Measurements from ENCODE around the gene SH3BGRL.

SH3BGRL gene

DNA sequence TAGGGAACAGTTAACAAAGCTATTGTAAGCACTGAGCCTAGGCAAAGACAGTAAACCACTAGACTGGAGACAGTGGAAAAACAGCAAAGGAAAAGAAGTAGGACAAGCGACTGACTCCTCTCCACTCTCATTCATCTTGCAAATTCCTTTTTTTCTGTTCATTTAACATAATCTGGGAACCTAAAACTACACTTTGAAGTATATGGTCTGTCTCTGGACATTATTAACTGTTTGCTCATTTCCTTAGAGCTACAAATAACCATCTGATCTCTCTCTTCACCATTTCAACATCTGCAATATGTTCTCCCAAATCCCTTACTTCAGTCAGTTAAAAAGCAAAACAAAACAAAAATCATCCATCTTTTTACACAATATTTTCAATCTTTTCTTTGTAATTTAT, 831 bp upstream of the SH3BGRL start:
- H3K4me1 ChIP-seq (ENCODE audit: insufficient read depth, poor library complexity, severe bottlenecking) = no peaks in the 10 kb centered on the region
- no peaks in the 10 kb centered on the region for H3K9me3 ChIP-seq (ENCODE audit: severe bottlenecking)
- no peaks in the 10 kb centered on the region for H3K36me3 ChIP-seq (ENCODE audit: low read depth)
- DNase-seq (ENCODE audit: low spot score) (no peak), ATAC-seq (ENCODE audit: low read depth) (no peak)
- peak overlapping the region; percentile 51 for H3K4me3 ChIP-seq (ENCODE audit: severe bottlenecking)
- TF ChIP-seq, protein P1, sequence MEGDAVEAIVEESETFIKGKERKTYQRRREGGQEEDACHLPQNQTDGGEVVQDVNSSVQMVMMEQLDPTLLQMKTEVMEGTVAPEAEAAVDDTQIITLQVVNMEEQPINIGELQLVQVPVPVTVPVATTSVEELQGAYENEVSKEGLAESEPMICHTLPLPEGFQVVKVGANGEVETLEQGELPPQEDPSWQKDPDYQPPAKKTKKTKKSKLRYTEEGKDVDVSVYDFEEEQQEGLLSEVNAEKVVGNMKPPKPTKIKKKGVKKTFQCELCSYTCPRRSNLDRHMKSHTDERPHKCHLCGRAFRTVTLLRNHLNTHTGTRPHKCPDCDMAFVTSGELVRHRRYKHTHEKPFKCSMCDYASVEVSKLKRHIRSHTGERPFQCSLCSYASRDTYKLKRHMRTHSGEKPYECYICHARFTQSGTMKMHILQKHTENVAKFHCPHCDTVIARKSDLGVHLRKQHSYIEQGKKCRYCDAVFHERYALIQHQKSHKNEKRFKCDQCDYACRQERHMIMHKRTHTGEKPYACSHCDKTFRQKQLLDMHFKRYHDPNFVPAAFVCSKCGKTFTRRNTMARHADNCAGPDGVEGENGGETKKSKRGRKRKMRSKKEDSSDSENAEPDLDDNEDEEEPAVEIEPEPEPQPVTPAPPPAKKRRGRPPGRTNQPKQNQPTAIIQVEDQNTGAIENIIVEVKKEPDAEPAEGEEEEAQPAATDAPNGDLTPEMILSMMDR (IDR thresholded peaks at IDR 0.05; ENCODE audit: poor library complexity, severe bottlenecking) = no peak
- H3K27me3 ChIP-seq (ENCODE audit: insufficient read depth, poor library complexity, severe bottlenecking) = no peaks in the 10 kb centered on the region
- H3K27ac ChIP-seq (ENCODE audit: poor library complexity, severe bottlenecking) = peak overlapping the region; percentile 48

DNA sequence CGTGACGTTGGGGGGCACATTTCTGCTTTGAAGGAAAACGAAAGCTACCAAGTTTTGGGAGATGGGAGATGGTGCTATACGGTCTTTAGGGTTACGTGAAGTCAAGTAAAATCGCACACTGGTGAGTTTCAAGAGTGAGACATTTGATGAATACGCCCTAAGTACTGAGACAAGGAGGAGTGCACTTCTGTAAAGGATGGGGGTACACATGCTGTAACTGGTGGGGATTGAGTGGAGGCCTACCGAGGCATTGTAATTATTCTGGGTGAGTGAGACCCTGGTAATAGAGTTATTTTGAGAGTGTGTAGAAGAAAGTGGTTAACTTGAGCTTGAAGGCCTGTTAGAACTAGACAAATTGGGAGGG, 536 bp downstream of the SH3BGRL start:
- peak overlapping the region; percentile 51 for H3K4me3 ChIP-seq (ENCODE audit: severe bottlenecking)
- peak; percentile 24; the same call in 1 of the 3 replicates for ATAC-seq (ENCODE audit: low read depth)
- no peaks in the 10 kb centered on the region for H3K27me3 ChIP-seq (ENCODE audit: insufficient read depth, poor library complexity, severe bottlenecking)
- H3K27ac ChIP-seq (ENCODE audit: poor library complexity, severe bottlenecking) = peak overlapping the region; percentile 48
- H3K4me1 ChIP-seq (ENCODE audit: insufficient read depth, poor library complexity, severe bottlenecking) = no peaks in the 10 kb centered on the region
- TF ChIP-seq, protein P1 (IDR thresholded peaks at IDR 0.05; ENCODE audit: poor library complexity, severe bottlenecking) = no peak
- H3K36me3 ChIP-seq (ENCODE audit: low read depth) = no peaks in the 10 kb centered on the region
- no peaks in the 10 kb centered on the region for H3K9me3 ChIP-seq (ENCODE audit: severe bottlenecking)
- no peak for DNase-seq (ENCODE audit: low spot score)

DNA sequence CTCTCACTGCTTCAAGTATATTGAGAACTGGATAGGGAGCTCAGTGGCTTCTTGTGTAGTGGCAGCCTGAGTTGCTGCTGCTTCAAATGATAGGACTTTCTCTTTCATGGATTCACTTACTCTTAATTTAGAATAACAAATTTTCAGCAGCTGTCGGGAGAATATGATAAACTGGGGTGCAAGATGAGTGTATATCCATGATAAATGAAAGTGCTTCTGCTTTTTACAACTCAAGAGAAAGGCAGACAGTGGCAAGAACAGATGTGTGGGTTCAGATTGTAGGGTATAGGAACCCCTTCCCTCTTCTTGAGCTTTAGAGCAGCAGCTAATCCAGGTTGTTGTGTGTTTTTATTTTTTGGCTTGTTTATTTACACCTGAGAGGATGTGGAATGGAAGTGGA, 1.0 kb downstream of the SH3BGRL start:
- ATAC-seq (ENCODE audit: low read depth) (no peak), DNase-seq (ENCODE audit: low spot score) (no peak)
- H3K27ac ChIP-seq (ENCODE audit: poor library complexity, severe bottlenecking) = no peak overlapping the region
- H3K4me3 ChIP-seq (ENCODE audit: severe bottlenecking) = peak overlapping the region; percentile 51
- H3K9me3 ChIP-seq (ENCODE audit: severe bottlenecking) = no peaks in the 10 kb centered on the region
- H3K36me3 ChIP-seq (ENCODE audit: low read depth) = no peaks in the 10 kb centered on the region
- no peaks in the 10 kb centered on the region for H3K4me1 ChIP-seq (ENCODE audit: insufficient read depth, poor library complexity, severe bottlenecking)
- TF ChIP-seq, protein P1 (IDR thresholded peaks at IDR 0.05; ENCODE audit: poor library complexity, severe bottlenecking) = no peak
- H3K27me3 ChIP-seq (ENCODE audit: insufficient read depth, poor library complexity, severe bottlenecking) = no peaks in the 10 kb centered on the region

DNA sequence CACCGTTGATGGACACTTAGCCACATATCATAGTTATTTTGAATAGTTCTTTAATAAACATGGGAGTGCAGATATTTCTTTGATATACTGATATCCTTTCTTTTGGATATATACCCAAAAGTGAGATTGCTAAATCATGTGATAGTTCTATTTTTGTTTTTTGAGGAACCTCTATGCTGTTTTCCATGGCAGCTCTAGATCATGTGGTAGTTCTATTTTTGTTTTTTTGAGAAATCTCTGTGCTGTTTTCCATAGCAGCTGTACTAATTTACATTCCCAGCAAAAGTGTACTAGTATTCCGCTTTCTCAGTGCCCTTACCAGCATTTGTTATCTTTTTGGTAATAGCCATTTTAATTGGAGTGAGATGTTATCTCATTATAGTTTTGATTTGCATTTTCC, 3.6 kb downstream of the SH3BGRL start:
- DNase-seq (ENCODE audit: low spot score) (no peak), ATAC-seq (ENCODE audit: low read depth) (no peak)
- TF ChIP-seq, protein P1 (IDR thresholded peaks at IDR 0.05; ENCODE audit: poor library complexity, severe bottlenecking) = no peak
- Histone ChIP-seq H3K36me3 (ENCODE audit: low read depth) (no peaks in the 10 kb centered on the region), H3K4me1 (ENCODE audit: insufficient read depth, poor library complexity, severe bottlenecking) (no peaks in the 10 kb centered on the region), H3K27me3 (ENCODE audit: insufficient read depth, poor library complexity, severe bottlenecking) (no peaks in the 10 kb centered on the region), H3K27ac (ENCODE audit: poor library complexity, severe bottlenecking) (no peak overlapping the region), H3K4me3 (ENCODE audit: severe bottlenecking) (no peak overlapping the region), H3K9me3 (ENCODE audit: severe bottlenecking) (no peaks in the 10 kb centered on the region)

DNA sequence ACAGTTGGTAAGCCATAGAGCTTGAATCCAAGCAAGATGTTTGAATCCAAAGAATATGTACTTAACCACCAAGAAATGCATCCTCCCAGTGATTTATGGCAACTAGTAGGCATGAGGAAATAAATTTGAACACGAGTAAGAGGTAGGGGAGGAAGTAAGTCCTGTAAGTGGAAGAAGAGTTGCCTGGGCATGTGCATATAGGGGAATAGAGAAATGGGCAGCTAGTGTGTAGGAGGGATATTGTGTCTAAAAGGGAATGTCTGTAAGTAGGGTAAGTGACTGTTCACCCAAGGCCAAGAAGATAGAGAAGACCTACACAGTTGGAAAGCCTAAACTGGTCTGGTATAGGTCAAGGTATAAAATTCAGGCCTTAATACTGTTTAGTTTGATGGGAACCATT, 4.6 kb downstream of the SH3BGRL start:
- TF ChIP-seq, protein P1 (IDR thresholded peaks at IDR 0.05; ENCODE audit: poor library complexity, severe bottlenecking) = no peak
- no peaks in the 10 kb centered on the region for H3K9me3 ChIP-seq (ENCODE audit: severe bottlenecking)
- H3K4me3 ChIP-seq (ENCODE audit: severe bottlenecking) = no peak overlapping the region
- no peaks in the 10 kb centered on the region for H3K27me3 ChIP-seq (ENCODE audit: insufficient read depth, poor library complexity, severe bottlenecking)
- DNase-seq (ENCODE audit: low spot score) = no peak
- H3K36me3 ChIP-seq (ENCODE audit: low read depth) = no peaks in the 10 kb centered on the region
- no peaks in the 10 kb centered on the region for H3K4me1 ChIP-seq (ENCODE audit: insufficient read depth, poor library complexity, severe bottlenecking)
- no peak for ATAC-seq (ENCODE audit: low read depth)
- H3K27ac ChIP-seq (ENCODE audit: poor library complexity, severe bottlenecking) = no peak overlapping the region
